Hematopoietic multipotent progenitor cell treated with erythropoietin and hydrocortisone succinate and interleukin-3 and kit ligand, for 17 days (in vitro differentiated cells): Measurements from ENCODE around the gene SAP30BP.
A peak's percentile ranks its signal among the peaks of the same experiment; 100 is the strongest.

ENCODE experiments used
- DNase-seq: peaks from one replicate; pipeline ENCODE4 v3.0.0-alpha.2; 2015; ENCODE audit warnings: low spot score

SAP30BP gene

DNA sequence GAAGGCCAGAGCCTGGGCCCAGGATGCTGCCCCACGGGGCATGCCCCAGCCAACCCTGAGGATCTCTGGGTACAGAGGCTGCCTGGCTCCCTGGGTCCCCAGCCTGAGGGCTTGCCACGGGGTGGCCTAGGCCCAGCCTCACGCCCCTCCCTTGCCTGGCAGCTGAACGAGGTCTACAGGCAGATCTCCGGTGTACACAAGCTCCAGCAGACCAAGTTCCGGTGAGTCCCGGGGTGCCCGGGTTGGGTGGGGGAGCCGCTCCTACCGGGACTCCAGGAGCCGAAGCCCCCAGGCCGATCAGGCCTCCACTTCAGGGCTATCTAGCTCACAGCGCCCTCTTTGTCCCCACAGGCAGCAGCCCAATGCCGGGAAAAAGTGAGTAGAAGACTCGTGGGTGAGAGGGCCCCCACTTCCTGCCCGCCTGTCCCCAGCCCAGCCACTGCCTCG is 73.5 kb downstream of the SAP30BP start:
- no peak for DNase-seq

DNA sequence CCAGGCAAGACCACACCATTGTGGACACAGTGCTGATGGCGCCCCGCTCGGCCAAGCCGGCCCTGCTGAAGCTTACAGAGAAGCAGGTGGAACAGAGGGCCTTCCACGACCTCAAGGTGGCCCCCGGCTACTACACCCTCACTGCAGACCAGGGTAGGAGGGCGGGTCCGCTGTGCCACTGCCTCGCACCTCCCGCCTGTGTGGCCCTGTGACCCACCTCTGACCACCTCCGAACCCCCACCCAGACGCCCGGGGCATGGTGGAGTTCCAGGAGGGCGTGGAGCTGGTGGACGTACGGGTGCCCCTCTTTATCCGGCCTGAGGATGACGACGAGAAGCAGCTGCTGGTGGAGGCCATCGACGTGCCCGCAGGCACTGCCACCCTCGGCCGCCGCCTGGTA is 75.2 kb downstream of the SAP30BP start:
- DNase-seq: no peak

DNA sequence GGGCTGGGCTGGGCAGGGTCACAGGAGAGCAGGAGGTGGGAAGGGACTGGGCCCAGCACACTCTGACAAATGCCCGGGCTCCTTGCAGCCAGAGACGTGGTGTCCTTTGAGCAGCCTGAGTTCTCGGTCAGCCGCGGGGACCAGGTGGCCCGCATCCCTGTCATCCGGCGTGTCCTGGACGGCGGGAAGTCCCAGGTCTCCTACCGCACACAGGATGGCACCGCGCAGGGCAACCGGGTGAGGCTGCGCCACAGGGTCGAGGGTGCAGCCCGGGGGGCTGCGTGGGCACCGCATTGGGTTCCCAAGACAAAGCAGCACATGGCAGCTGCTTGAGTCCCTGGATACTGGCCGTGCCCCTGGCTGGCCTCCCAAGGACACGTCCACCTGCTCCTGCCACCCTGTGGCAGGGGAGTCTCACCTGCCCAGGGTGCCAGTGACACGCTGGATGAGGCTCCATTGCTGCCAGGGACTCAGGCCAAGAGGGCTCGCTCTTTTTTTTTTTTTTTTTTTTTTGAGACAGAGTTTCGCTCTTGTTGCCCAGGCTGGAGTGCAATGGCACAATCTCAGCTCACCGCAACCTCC is 76.6 kb downstream of the SAP30BP start:
- no peak for DNase-seq

DNA sequence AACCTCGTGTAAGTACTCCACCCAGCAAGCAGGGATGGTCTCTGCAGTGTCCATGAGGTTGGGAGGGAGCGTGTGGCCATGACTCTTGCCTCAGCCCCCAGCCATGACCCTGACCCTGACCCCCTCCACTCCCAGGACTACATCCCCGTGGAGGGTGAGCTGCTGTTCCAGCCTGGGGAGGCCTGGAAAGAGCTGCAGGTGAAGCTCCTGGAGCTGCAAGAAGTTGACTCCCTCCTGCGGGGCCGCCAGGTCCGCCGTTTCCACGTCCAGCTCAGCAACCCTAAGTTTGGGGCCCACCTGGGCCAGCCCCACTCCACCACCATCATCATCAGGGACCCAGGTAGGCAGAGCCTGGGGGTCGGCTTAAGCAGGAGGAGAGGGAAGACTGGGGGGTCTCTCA is 81.6 kb downstream of the SAP30BP start:
- no peak for DNase-seq

DNA sequence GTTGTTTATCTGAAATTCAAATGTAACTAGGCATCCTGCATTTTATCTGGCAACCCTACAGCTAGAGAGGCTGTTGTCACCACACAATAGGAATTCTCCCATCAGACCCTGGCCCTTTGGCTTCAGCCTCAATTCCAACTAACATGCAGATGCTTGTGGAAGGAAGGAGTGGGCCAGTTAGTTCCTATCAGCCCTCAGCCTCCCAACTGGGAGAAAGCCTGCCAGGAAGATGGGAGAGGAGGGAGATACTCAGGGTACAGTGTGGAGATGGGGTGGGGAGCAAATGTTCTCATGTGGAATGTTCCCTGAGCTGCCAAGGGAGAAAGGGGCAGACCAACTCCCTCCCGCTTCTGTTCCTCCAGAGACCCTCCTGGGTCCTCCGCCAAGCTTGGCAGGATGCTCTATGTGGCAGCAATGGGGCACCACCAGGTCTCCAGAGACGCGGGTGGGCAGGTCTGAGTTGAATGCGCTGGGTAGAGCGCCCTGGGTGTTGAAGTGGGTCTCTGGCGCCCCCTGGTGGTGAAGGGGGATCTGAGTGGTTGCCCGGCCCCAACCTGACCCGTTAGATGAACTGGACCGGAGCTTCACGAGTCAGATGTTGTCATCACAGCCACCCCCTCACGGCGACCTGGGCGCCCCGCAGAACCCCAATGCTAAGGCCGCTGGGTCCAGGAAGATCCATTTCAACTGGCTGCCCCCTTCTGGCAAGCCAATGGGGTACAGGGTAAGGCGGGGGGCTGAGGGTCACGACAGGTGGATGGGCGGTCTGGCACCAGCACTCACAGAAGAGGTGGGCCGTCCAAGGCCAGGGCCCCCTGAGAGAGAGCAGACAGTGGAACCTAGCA is 82.6 kb downstream of the SAP30BP start:
- peak; percentile 91 for DNase-seq

DNA sequence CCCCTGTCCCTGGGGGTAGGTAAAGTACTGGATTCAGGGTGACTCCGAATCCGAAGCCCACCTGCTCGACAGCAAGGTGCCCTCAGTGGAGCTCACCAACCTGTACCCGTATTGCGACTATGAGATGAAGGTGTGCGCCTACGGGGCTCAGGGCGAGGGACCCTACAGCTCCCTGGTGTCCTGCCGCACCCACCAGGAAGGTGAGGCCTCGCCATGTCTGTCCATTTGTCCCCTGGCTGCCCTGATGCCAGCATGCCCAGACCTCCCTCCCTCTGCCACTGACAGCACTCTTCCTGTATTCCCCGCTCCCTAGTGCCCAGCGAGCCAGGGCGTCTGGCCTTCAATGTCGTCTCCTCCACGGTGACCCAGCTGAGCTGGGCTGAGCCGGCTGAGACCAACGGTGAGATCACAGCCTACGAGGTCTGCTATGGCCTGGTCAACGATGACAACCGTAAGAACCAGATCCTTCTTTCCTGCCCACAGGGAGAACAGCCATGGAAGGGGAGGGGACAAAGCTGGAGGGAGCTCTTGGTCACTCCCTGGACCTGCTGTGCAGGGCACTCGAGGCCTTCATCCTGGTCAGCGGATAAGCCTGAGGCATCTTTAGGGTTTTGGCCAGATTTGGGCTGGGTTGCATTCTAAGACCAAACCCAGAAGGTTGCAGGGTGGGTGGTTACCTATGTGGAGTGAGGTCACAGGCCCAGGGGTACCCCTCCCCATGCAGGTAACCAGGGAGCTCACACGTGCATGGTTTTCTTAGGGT is 83.7 kb downstream of the SAP30BP start:
- DNase-seq: no peak

DNA sequence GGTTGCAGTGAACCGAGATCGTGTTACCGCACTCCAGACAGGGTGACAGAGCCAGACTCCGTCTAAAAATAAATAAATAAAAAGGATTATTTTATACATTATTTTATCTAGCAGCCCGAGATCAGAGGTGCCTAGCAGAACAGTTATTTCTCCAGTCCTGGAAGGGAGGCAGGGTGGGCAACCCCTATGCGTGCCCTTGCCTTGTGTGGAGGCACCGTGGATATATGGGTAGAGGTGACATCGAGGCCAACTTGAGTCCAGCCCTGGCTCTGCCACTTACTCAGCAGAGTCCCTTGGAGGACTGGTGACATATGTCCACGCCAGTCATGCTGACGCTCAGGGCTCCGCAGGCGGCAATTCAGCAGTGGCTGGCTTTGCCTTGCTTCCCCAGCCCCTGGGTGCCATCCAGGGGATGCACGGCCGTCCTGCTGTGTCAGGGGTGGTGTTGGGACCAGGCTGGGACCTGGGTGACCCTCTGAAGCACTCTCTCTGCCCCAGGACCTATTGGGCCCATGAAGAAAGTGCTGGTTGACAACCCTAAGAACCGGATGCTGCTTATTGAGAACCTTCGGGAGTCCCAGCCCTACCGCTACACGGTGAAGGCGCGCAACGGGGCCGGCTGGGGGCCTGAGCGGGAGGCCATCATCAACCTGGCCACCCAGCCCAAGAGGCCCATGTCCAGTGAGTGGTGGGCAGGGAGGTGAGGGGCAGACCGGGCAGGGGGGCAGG is 84.7 kb downstream of the SAP30BP start:
- no peak for DNase-seq

DNA sequence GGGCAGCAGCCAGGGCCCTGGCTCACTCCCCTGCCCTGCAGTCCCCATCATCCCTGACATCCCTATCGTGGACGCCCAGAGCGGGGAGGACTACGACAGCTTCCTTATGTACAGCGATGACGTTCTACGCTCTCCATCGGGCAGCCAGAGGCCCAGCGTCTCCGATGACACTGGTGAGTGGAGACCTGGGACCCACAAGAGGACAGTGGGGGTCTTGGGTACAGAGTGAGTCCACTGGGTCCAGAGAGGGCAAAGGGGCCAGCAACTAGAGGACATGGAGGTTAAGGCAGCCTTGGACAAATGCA is 85.2 kb downstream of the SAP30BP start:
- no peak for DNase-seq

DNA sequence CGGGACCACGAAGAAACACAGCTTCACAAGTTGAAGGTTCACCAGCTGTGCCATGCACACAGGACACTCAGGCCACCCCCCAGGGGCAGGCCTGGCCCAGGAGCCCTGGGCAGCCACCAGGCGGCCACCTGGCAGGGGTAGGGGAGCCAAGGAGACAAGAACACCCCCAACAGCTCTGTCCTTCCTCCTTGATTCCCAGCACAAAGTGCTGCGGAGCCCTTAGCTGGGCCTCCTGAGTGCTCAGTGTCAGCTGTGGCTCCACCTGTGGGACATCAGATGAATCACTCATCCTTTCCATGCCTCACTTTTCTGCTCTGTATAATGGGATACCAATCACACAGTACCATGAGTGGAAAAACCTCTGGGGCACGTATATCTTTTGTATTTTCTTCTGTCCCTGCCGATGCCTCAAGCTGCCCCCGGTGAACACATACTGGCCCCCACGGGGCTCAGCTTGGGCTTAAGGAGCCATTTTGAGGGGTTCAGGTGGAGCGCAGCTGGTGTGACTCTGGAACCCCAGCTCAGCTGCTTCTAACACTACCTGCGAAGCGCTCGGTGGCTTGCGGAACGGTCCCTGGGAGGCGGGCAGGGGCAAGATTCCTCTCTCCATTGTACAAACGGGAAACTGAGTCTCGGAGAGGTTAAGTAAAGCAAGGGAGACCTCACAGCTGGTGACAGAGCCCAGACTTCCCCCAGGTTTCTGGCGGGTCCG is 85.8 kb downstream of the SAP30BP start:
- no peak for DNase-seq

DNA sequence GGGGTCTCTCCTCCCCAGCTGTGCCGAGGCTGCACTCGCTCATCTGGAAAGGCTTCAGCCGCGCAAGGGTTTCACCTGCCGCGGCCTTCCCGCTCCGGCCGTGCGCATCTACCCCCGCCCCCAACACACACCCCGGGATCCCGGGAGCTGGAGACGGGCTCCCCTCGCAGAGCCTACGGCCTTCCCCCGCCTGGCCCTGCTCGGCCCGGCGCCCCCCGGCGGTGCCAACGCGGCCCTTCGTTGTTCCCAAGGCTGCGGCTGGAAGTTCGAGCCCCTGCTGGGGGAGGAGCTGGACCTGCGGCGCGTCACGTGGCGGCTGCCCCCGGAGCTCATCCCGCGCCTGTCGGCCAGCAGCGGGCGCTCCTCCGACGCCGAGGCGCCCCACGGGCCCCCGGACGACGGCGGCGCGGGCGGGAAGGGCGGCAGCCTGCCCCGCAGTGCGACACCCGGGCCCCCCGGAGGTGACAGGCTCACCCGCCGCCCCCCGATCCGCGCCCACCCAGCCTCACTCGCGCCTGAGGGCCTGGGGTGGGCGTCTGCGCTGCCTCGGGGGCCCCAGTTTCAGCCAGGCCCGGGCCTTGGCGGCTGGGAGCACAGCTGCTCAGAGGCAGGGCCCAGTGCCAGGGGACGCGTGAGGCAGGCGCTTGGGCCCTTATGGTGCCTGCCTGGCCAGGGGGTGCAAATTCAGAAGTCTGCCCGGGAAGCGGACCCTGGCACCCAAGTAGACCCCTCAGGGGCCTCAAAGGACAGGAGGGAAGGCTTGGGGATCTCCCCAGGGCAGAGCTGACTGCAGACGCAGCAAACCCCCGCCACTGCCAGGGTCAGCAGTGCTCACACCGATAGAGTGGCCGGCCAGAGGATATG is 86.6 kb downstream of the SAP30BP start:
- peak; percentile 63 for DNase-seq

DNA sequence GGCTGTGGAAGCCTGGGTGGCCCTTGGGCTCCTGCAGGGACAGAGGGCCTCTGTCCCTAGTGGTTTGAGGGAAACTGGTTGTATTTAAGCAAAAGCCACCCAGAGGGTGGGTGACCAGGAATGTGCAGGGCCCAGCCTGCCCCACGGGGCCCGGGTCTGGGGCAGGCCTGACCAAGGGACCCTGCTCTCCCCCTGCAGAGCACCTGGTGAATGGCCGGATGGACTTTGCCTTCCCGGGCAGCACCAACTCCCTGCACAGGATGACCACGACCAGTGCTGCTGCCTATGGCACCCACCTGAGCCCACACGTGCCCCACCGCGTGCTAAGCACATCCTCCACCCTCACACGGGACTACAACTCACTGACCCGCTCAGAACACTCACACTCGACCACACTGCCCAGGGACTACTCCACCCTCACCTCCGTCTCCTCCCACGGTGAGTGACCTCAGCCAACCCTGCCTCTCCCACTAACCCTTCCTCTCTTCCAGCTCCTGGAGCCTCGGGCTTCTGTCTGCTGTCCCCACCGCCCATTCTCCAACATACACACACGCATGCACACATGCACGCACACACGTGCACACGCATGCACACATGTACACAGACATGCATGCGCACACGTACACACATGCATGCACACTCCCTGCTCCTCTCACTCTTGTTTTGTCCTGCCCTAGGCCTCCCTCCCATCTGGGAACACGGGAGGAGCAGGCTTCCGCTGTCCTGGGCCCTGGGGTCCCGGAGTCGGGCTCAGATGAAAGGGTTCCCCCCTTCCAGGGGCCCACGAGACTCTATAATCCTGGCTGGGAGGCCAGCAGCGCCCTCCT is 87.5 kb downstream of the SAP30BP start:
- no peak for DNase-seq

DNA sequence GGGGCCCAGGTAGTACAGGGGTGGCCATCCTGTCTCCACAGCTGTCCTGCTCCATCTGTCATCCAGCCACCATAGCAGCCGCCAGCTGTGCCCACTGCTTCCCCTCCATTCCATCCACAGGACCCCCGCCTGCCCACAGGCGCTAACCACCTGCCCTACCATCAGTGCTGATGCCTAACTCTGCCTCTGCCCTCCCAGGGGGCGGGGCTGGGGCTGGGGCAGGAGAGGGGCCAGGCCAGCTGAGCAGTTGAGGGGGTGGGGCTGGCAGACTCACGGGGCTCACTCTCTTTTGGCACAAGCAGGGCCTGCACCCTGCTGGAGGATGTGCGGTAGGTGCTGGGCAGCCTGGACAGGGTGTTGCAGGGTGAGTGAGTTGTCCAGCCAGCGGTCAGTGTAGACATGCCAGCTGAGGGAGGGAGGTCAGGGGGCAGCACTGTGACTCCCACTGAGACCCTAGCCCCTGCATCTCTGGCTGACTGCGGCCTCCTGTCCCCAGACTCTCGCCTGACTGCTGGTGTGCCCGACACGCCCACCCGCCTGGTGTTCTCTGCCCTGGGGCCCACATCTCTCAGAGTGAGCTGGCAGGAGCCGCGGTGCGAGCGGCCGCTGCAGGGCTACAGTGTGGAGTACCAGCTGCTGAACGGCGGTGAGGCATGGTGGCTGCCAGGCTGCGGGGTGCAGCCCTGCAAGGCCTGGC is 88.2 kb downstream of the SAP30BP start:
- no peak for DNase-seq

DNA sequence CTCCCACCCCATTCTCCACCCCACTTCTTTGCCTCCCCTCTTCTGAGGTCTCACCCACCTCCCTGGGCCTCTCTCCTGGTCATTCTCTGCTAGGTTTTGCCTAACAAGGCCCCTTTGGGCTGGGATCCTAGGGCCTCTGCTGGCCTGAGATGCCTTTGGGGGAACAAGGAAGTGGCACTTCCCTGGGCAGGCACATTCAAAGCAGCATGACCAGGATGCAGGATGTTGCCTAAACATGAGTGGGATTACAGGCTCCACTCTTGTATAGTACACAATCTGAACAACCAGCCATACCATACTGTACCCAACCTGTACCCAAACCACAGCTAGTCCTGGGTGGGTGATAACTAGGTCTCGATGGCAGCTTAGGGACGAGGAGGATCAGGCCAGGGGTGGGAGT is 88.9 kb downstream of the SAP30BP start:
- no peak for DNase-seq

DNA sequence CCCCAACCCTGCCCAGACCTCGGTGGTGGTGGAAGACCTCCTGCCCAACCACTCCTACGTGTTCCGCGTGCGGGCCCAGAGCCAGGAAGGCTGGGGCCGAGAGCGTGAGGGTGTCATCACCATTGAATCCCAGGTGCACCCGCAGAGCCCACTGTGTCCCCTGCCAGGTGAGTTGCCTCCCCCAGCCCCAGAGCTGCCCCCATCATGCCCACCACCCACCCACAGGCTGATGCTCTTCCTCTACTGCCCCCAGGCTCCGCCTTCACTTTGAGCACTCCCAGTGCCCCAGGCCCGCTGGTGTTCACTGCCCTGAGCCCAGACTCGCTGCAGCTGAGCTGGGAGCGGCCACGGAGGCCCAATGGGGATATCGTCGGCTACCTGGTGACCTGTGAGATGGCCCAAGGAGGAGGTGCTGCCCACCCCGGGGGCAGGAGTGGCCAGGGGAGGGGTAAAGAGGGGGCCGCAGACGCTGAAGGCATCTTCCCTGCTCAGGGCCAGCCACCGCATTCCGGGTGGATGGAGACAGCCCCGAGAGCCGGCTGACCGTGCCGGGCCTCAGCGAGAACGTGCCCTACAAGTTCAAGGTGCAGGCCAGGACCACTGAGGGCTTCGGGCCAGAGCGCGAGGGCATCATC is 89.4 kb downstream of the SAP30BP start:
- DNase-seq: no peak

DNA sequence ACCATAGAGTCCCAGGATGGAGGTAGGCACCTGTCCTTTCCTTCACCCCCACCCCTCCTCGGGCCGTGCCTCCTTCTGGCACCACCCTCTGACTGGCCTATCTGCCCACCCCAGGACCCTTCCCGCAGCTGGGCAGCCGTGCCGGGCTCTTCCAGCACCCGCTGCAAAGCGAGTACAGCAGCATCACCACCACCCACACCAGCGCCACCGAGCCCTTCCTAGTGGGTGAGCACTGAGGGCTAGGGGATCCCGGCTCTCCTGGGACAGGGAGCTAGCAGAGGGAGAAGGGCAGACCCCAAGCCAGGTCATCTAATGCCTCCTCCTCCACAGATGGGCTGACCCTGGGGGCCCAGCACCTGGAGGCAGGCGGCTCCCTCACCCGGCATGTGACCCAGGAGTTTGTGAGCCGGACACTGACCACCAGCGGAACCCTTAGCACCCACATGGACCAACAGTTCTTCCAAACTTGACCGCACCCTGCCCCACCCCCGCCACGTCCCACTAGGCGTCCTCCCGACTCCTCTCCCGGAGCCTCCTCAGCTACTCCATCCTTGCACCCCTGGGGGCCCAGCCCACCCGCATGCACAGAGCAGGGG is 90.0 kb downstream of the SAP30BP start:
- DNase-seq: no peak
